Loucy (cell line): ENCODE data around the gene ELAVL2.

Source experiments
- H2AFZ ChIP-seq: fragments of 200-600 bp; sonication (generic); 2 replicates; pipeline ENCODE4 v1.6.0; 2016; ENCODE audit warnings: antibody characterized with exemption, mild to moderate bottlenecking, low read length, moderate library complexity
- H3F3A ChIP-seq: fragments of 200-600 bp; 2 replicates; pipeline ENCODE4 v1.6.0; 2016; ENCODE audit warnings: antibody characterized with exemption, low read depth, mild to moderate bottlenecking
- H3K27me3 ChIP-seq: fragments of 200-600 bp; sonication (generic); 2 replicates; pipeline ENCODE4 v1.6.1; 2014; ENCODE audit warnings: low read length, mild to moderate bottlenecking; ENCODE audit not compliant: insufficient read depth, poor library complexity, severe bottlenecking
- H3K36me3 ChIP-seq: fragments of 200-600 bp; sonication (generic); 2 replicates; pipeline ENCODE4 v1.6.1; 2016; ENCODE audit warnings: low read length; ENCODE audit not compliant: insufficient read depth
- H3K4me1 ChIP-seq: fragments of 200-600 bp; sonication (generic); 2 replicates; pipeline ENCODE4 v1.5.1; 2014; ENCODE audit warnings: low read length, mild to moderate bottlenecking; ENCODE audit not compliant: insufficient read depth, poor library complexity, severe bottlenecking
- H3K4me2 ChIP-seq: fragments of 200-600 bp; sonication (generic); 2 replicates; pipeline ENCODE4 v1.6.0; 2014; ENCODE audit warnings: antibody characterized with exemption, low read length, low read depth, mild to moderate bottlenecking; ENCODE audit not compliant: poor library complexity, severe bottlenecking
- H3K4me3 ChIP-seq: fragments of 200-600 bp; sonication (generic); 2 replicates; pipeline ENCODE4 v1.5.1; 2014; ENCODE audit warnings: low read length, mild to moderate bottlenecking, mixed read lengths; ENCODE audit not compliant: poor library complexity, severe bottlenecking
- H3K79me2 ChIP-seq: fragments of 200-600 bp; sonication (generic); 2 replicates; pipeline ENCODE4 v1.6.1; 2014; ENCODE audit warnings: low read length; ENCODE audit not compliant: insufficient read depth
- H3K9ac ChIP-seq: fragments of 200-600 bp; sonication (generic); 2 replicates; pipeline ENCODE4 v1.6.0; 2014; ENCODE audit warnings: mild to moderate bottlenecking, low read depth, low read length, moderate library complexity; ENCODE audit not compliant: poor library complexity, severe bottlenecking
- H3K9me2 ChIP-seq: fragments of 200-600 bp; sonication (generic); replicated peaks from 2 replicates; pipeline ENCODE4 v1.6.1; 2016; ENCODE audit warnings: low read depth, low read length, mixed read lengths
- H3K9me3 ChIP-seq: fragments of 200-600 bp; sonication (generic); 2 replicates; pipeline ENCODE4 v1.6.1; 2014; ENCODE audit warnings: mild to moderate bottlenecking, antibody characterized with exemption, low read length, low read depth; ENCODE audit not compliant: insufficient read depth
- H4K20me1 ChIP-seq: fragments of 200-600 bp; sonication (generic); 2 replicates; pipeline ENCODE4 v1.6.0; 2014; ENCODE audit warnings: antibody characterized with exemption, low read length, mild to moderate bottlenecking; ENCODE audit not compliant: insufficient read depth, poor library complexity, severe bottlenecking
- CTCF ChIP-seq: fragments of 200-600 bp; sonication (generic); conservative IDR thresholded peaks from 2 replicates; pipeline ENCODE4 v1.5.1; 2014; ENCODE audit warnings: mild to moderate bottlenecking, antibody characterized with exemption, low read length
- EZH2phosphoT487 ChIP-seq: fragments of 200-600 bp; IDR thresholded peaks from 2 replicates; pipeline ENCODE4 v1.6.1; 2018; ENCODE audit warnings: antibody characterized with exemption, mild to moderate bottlenecking, moderate library complexity, borderline replicate concordance

Gene ELAVL2

GRCh38 chr9:23796209-23796608 is 29.8 kb downstream of the ELAVL2 start:
- H4K20me1 ChIP-seq, result no peaks in the 10 kb centered on the region
- H3K79me2 ChIP-seq, result no peaks in the 10 kb centered on the region
- H2AFZ ChIP-seq, result no peak overlapping the region
- no peak overlapping the region for H3K9ac ChIP-seq
- no peaks in the 10 kb centered on the region for H3K4me1 ChIP-seq
- H3K27me3 ChIP-seq, result no peaks in the 10 kb centered on the region
- no peak overlapping the region for H3K4me3 ChIP-seq
- no peaks in the 10 kb centered on the region for H3K9me2 ChIP-seq
- H3K4me2 ChIP-seq, result no peak overlapping the region
- peaks cover 5% of the 10 kb centered on the region; the same call in 1 of the 2 replicates for H3K9me3 ChIP-seq
- H3F3A ChIP-seq, result no peaks in the 10 kb centered on the region
- no peaks in the 10 kb centered on the region for H3K36me3 ChIP-seq
- no peak for TF ChIP-seq CTCF
- no peak for TF ChIP-seq EZH2phosphoT487

GRCh38 chr9:23790351-23791260 is 35.4 kb downstream of the ELAVL2 start:
- Histone ChIP-seq H3K9ac (no peak overlapping the region), H4K20me1 (no peaks in the 10 kb centered on the region), H3F3A (no peaks in the 10 kb centered on the region), H3K27me3 (no peaks in the 10 kb centered on the region), H3K4me3 (no peak overlapping the region), H3K4me2 (no peak overlapping the region), H3K36me3 (no peaks in the 10 kb centered on the region), H3K9me3 (no peaks in the 10 kb centered on the region), H3K4me1 (no peaks in the 10 kb centered on the region), H3K79me2 (no peaks in the 10 kb centered on the region), H2AFZ (no peak overlapping the region), H3K9me2 (no peaks in the 10 kb centered on the region)
- TF ChIP-seq EZH2phosphoT487 (no peak), CTCF (no peak)

GRCh38 chr9:23789529-23790254 is 36.3 kb downstream of the ELAVL2 start:
- no peak overlapping the region for H3K4me3 ChIP-seq
- H3K36me3 ChIP-seq, result no peaks in the 10 kb centered on the region
- no peak overlapping the region for H3K9ac ChIP-seq
- no peaks in the 10 kb centered on the region for H3K9me3 ChIP-seq
- H3K27me3 ChIP-seq, result no peaks in the 10 kb centered on the region
- no peak overlapping the region for H3K4me2 ChIP-seq
- H3K9me2 ChIP-seq, result no peaks in the 10 kb centered on the region
- no peaks in the 10 kb centered on the region for H3K4me1 ChIP-seq
- H3K79me2 ChIP-seq, result no peaks in the 10 kb centered on the region
- no peaks in the 10 kb centered on the region for H3F3A ChIP-seq
- H4K20me1 ChIP-seq, result no peaks in the 10 kb centered on the region
- no peak for TF ChIP-seq EZH2phosphoT487
- TF ChIP-seq CTCF, result no peak
- no peak overlapping the region for H2AFZ ChIP-seq
